Stimulated activated CD8-positive, alpha-beta memory T cell treated with anti-CD3 and anti-CD28 coated beads, Interleukin-15, amount 100 ng/mL, for 24 hours (primary cell): Measurements from ENCODE around the gene ANTKMT.

Source experiments
- DNase-seq: peaks from one replicate; pipeline ENCODE4 v3.0.0-alpha.2; 2020; ENCODE audit warnings: low read depth

ANTKMT gene

DNA sequence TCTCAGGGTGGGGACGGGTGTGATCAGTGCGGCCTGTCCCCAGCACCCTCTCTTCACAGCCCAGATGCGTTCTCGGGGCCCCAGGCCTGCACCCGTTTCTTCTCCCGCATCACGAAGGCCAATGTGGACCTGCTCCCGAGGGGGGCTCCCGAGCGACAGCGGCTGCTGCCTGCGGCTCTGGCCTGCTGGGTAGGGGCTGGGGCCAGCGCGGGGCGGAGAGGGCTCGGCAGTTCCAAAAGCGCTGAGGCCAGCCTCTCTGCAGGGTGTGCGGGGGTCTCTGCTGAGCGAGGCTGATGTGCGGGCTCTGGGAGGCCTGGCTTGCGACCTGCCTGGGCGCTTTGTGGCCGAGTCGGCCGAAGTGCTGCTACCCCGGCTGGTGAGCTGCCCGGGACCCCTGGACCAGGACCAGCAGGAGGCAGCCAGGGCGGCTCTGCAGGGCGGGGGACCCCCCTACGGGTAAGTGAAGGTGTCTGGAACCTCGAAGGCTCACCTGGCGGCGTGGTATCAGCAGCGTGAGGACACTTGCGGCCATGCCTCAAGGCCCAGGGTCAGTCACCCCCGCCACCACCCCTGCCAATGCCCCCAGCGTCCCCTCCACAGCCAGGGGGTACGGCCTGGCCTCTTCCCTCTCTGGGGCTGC, 44.0 kb downstream of the ANTKMT start:
- DNase-seq: no peak

DNA sequence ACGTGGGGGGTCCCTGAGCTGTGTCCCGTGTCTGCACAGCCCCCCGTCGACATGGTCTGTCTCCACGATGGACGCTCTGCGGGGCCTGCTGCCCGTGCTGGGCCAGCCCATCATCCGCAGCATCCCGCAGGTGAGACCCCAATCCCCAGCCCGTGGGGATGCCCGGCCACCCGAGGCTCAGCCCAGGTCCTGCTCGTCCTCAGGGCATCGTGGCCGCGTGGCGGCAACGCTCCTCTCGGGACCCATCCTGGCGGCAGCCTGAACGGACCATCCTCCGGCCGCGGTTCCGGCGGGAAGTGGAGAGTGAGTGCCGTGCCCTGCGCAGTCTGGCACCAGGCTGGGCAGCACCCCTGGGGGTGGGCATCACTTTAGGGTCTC, 44.5 kb downstream of the ANTKMT start:
- DNase-seq: no peak

DNA sequence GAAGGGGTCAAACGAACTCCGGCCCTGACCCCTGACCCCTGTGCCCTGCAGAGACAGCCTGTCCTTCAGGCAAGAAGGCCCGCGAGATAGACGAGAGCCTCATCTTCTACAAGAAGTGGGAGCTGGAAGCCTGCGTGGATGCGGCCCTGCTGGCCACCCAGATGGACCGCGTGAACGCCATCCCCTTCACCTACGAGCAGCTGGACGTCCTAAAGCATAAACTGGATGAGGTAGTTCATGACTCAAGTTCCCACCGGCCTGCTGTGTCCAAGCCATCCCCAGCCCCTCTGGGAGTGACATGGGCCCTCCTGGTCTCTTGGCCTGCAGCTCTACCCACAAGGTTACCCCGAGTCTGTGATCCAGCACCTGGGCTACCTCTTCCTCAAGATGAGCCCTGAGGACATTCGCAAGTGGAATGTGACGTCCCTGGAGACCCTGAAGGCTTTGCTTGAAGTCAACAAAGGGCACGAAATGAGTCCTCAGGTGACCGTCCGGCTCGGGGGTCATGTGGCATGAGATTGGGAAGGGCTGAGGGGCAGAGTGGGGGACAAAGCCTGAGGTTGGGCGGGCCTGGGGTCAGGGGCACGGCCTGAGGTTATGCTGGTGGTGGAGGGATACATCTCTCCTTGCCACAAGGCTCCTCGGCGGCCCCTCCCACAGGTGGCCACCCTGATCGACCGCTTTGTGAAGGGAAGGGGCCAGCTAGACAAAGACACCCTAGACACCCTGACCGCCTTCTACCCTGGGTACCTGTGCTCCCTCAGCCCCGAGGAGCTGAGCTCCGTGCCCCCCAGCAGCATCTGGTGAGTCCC, 45.3 kb downstream of the ANTKMT start:
- DNase-seq: no peak

DNA sequence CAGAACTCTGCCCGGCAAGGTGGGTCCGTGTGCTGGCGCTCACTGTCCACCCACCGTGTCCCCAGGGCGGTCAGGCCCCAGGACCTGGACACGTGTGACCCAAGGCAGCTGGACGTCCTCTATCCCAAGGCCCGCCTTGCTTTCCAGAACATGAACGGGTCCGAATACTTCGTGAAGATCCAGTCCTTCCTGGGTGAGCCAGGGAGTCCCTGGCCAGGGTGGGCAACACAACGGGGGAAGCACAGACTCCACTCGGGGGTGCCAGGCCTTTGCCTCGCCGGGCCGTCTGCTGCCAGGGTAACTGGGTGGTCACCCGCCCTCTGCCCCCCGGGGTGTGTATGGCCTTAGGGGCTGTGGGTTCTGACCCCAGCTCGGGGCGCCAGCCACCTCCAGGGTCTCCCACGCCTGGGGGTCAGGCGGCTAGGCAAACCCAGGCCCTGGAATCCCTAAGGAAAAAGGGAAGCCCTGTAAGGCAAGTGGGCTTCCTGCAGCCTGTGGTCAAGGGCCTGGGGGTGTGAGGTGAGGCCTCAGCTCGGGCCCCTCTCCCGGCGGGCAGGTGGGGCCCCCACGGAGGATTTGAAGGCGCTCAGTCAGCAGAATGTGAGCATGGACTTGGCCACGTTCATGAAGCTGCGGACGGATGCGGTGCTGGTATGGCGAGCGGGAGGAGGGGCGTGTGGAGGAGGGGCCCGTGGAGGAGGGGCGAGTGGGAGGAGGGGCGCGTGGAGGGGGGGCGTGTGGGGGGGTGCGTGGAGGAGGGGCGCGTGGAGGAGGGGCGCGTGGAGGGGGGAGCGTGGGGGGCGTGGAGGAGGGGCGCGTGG, 46.1 kb downstream of the ANTKMT start:
- DNase-seq: no peak

DNA sequence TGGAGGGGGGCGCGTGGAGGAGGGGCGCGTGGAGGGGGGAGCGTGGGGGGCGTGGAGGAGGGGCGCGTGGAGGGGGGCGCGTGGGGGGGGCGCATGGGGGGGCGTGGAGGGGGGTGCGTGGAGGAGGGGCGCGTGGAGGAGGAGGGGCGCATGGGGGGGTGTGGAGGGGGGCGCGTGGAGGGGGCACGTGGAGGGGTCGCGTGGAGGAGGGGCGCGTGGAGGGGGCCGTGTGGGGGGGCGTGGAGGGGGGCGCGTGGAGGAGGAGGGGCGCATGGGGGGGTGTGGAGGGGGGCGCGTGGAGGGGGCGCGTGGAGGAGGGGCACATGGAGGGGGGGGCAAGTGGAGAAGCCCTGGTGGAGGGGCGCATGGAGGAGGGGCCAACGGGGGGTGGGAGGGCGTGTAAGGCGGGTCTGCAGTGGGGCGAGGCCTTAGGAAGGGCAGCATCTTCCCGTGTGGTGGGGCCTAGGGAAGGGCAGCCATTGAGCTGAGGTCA, 46.8 kb downstream of the ANTKMT start:
- DNase-seq: no peak

DNA sequence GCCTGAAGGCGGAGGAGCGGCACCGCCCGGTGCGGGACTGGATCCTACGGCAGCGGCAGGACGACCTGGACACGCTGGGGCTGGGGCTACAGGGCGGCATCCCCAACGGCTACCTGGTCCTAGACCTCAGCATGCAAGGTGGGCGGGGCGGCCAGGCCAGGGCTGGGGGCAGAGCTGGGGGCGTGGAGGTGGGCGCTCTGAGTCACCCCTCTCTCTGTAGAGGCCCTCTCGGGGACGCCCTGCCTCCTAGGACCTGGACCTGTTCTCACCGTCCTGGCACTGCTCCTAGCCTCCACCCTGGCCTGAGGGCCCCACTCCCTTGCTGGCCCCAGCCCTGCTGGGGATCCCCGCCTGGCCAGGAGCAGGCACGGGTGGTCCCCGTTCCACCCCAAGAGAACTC, 47.5 kb downstream of the ANTKMT start:
- no peak for DNase-seq

DNA sequence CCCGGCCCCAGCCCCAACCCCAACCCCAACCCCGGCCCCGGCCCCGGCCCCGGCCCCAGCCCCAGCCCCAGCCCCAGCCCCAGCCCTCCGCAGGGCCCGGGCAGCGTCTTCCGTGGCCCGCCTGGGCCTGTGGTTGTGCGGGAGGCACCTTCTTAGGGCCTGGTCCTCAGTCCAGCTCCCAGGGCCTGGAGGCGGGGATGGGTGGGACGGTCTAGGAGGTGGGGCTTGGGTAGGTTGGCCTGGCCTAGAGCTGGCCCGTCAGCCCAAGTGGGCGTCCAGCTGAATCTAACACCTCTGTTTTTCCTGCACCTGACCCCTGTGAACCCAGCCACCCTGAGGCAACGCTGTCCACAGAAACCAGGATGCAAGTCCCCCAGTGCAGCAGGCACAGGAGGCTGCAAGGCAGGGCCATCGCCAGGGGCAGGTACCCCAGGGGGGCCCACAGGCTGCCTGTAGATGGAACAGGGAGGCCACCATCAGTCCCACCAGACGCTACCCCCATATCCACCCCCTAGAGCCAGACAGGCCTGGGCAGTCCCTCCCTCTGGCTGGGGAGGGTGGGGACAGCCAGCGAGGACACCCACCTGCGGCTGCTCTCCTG, 48.3 kb downstream of the ANTKMT start:
- no peak for DNase-seq

DNA sequence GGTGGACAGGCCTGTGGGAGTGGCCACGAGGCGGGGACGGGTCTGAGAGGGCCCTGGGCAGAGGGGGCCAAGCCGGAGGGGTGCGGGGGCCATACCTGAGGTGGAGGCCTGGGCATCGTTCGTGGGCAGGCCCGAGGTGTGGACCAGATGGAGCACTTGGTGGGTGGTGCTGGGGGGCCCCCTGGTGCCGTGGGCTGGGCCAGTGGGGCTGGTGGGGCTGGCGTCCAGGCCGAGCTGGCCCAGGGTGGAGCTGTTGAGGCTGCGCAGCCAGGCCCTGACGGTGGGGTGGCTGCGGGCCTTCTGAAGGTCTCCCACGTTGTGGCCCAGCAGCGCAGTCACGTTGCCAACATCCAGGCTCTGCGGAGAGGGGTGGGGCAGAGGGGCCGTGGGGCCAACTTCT, 49.0 kb downstream of the ANTKMT start:
- no peak for DNase-seq

DNA sequence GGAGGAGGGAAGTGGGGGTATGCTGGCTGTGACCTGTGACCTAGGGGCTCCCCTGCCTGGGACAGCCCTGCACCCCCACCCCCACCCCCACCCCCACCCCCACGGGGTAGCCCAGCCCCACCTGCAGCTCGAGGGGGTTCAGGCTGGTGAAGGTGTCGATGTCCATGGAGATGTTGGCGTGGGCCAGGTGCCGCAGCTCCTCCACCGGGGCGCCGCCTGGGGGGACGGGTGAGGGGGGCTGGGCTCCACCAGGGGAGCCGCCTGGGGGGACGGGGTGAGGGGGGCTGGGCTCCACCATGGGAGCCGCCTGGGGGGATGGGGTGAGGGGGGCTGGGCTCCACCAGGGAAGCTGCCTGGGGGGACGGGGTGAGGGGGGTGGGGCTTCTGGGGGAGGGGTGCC, 49.5 kb downstream of the ANTKMT start:
- DNase-seq: no peak
